Hypothalamus (tissue), 51 donors: ENCODE results near the gene DLGAP5.
A peak's percentile ranks its signal among the peaks of the same experiment; 100 is the strongest.

Experiments used
- DNase-seq, 51 donors: peaks; one replicate each; lab custom pipeline; 2025; lab: John Stamatoyannopoulos, UW

Gene DLGAP5

DNA sequence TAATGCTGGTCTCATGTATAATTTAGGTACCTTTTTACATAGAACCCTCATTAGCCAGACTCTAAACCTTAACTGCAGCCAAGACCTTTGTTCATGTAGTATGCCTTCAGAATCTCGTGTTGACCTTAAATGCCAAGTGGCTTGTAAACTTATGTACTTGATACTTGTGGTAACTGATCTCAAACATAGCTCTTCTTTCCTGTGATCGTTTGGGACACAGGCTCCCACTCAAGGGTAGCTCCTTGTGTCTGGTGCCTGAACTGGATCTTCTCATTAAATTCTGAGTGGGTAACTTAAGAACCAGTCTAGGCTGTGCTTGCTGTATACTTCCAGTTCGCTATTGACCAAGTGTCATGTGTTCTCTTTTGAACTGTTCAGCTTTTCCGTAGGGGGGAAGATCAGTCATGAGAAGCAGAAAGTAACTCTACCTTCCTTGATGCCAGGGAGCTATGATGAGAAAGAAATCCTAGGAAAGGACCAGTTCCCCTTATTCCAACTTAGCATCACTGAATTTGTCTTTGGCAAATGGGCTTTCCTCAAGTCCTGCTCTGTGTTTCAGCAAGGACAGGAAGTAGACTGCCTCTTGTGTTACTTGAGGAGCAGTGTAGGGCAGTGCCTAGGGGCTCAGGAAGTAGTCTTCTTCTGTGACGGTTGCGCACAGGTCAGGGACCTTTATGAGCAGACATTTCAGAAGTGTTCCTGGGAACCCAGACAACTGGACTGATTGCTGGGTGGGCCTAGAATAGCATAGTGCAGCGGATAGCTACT lies 59.8 kb downstream of the DLGAP5 start:
- no peak for DNase-seq

DNA sequence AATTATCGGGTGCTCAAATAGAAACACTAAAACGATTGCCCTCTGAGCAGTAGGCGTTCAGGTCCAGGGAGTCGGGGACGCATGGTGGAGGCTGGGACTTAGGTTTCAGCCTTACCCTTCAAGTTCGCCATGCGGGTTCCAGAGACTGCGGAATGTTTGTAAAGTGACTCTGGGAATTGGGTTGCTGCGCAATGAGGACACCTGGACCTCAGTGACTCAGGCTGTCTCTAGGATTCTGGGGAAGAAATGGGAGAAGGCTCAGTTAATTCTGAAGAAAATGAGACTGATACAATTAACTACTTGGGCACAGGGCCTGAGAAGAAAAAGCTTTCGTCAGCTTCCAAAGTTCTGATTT lies 61.2 kb downstream of the DLGAP5 start:
- no peak for DNase-seq

DNA sequence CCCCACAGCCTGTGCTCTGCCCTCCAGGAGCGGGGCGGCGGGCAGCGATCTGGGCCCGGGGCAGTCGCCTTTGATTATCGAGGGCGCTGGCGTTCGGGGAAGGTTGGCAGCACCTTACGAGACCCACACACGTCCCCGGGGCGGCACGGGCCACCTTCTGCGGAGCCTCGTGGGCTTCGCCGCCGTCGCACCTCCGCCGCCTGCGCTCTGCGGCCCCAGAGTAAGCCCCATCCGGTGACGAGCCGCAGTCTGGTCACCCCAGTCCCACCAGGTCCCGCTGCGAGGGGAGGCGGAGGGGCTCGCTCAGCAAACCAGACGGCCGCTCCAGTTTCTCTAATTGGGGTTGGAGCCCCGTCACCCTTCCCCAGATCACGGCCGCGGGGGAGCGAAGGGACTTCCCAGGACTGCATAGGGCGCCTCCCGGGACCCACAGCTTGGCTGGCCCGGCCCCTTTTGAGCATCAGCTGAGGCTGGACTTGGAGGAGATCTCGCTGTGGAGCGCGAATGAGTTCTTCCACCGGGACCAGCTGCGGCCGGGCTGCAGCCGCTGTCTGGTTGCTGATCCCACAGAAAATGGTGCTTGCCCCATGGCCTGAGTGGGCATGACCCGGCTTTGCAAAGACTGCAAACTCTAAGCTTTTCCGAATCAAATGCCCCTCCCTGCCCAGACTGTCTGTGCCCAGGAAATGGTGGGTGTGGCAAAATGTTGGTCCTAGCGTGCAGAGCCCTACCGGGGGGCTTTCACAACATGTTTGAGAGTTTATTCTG lies 61.8 kb downstream of the DLGAP5 start:
- peak in 17 of 51 donors; percentile 7 to 30 (median 19) for DNase-seq

DNA sequence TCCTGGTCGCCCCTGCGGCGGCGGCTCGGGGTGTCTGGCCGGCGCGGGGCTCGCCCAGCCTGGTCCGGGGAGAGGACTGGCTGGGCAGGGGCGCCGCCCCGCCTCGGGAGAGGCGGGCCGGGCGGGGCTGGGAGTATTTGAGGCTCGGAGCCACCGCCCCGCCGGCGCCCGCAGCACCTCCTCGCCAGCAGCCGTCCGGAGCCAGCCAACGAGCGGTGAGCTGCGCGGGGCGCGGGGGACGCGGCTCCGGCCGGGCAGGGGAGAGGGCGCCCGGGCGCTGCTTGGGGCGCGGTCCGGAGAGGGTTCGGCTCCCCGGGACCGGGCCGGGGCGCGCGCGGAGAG lies 62.3 kb downstream of the DLGAP5 start, which contains the start of gene LGALS3:
Gene LGALS3 (plus strand): TSS at position 167 of the 342 bp plus-strand sequence. CDS start 8,122 bp downstream, outside the sequence.
- peak in 4 of 51 donors; percentile 6 to 25 (median 16) for DNase-seq

DNA sequence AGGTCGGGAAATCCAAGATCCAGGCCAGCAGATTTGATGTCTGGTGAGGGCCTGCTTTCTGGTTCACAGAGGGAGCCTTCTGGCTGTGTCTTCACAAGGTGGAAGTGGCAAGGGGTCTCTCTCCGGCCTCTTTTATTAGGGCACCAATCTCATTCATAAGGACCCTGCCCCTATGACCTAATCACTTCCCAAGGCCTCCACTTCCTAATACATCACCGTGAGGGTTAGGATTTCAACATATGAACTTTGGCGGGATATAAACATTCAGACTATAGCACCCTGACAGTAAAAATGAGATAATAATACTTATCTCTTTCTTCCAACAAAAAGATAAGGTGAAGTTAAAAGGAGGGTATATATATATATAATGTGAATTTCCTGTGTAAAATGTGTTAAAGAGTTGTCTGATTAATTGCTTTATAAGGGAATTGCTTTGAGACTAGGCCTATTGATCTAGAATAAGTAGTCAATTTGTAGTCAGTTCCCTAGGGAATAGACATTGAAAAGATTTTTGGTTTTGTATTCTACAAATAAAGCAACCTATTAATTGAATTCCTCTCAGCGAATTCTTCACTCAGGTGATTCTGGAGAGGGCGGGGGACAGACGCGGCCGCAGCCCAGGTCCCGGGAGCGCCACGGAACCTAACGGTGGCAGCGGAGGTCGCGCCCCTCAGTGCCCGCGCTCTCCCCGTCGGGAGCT lies 62.8 kb downstream of the DLGAP5 start:
- no peak for DNase-seq

DNA sequence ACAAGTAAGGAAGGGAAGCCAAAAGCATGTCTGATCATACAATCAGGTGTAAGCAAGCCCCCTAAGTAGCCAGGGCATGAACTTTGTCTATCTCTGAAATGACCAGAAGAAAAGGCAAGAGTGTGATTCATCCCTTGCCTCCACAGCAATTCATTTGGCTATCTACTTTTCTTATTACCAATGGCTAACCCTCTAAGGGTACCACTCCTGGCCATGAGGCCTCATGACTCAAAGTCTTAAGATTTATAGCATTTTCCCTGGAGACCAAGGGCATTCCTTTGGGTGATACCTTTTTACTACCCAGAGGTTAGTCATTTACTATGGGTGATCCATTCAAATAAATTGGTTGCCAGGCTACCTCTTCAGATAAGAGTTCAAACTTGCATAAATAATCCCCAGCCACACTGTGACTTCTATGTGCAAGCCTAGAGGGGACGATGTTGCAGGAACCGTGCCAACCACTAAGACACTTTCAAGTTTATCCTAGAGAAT lies 63.9 kb downstream of the DLGAP5 start:
- DNase-seq: no peak

DNA sequence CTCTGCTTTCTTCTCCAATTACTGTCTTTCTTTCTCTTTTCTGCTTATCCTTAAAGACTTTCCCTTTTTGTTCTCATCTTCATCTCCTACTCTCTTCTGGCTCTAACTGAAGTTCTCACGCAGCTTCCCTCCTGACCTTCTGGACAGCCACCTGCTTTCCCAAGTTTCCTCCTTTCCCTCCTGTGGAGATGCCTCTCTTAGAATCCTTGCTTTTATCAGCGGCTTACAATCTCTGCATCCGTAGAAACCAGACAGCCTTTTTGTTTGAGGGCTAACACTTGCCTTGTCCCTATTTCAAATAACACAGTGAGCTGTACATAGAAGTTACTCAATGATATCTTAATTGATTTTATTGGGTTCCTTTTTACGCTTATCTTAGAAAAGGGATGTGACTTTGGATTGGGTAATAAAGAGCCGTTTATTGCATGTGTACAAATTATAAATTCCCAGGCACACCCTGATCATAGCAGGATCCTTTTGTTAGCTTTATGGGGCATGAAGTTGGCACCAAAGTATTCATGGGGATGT lies 64.4 kb downstream of the DLGAP5 start:
- no peak for DNase-seq

DNA sequence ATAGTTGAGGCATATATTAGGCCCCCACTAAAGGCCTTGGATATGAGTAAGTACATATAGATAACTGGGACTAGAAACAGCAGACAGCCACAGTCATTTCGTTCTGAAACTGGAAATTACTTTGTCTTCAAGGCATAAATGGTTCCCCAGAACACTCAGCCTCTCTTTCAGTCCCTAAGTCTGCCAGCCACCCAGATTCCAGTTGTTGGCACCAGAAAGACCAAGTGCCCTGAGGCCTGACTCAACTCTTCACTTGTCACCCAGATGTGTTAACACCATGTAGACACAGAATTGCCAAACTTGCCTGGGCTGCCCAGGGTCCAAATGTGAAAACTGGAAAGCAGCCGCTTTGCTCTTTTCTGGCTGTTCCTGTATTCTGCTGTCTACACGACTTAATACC lies 65.4 kb downstream of the DLGAP5 start:
- DNase-seq: no peak

DNA sequence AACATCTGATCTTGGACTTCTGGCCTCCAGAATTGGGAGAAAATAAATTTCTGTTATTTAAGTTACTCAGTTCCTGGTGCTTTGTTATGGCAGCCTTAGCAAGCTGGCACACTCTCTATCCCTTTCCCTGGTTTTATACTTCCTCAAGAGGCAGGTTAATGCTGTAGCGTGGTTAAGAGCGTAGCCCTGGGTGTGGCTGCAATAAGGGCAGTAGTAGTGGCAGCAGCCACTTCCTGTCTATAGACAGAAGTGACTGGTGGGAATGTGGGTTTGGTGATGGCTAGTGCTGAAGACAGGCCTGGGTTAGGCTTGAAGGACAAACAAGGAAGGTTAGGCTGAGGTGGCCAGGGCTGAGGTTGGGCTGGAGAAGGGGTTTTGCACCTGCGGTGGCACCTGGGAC lies 66.0 kb downstream of the DLGAP5 start:
- no peak for DNase-seq

DNA sequence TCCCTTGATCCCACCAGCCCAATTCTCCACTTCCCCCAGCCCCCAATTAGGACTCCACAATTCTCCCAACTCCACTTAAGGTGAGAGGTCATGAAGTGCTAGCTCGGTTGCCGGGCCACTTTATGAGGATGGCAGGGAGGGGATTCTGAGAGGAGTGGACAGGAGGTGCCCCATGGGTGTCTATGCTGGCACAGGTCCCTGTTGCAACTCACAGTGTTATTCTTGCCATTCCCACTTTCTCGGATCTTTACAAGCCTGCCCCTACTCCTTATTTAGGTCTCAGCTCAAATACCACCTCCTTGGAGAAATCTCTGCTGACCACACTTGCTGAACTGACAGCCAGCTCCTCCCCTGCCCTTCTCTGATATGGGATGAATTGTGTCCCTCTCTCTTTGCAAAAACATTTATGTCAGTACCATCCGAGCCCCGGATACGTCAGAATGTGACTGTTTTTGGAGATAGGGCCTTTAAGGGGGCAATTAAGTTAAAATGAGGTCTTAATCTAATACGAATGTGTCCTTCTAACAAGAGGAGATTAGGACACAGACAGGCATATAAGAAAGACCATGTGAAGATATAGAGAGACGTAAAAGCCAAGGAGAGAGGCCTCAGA lies 66.5 kb downstream of the DLGAP5 start:
- no peak for DNase-seq

DNA sequence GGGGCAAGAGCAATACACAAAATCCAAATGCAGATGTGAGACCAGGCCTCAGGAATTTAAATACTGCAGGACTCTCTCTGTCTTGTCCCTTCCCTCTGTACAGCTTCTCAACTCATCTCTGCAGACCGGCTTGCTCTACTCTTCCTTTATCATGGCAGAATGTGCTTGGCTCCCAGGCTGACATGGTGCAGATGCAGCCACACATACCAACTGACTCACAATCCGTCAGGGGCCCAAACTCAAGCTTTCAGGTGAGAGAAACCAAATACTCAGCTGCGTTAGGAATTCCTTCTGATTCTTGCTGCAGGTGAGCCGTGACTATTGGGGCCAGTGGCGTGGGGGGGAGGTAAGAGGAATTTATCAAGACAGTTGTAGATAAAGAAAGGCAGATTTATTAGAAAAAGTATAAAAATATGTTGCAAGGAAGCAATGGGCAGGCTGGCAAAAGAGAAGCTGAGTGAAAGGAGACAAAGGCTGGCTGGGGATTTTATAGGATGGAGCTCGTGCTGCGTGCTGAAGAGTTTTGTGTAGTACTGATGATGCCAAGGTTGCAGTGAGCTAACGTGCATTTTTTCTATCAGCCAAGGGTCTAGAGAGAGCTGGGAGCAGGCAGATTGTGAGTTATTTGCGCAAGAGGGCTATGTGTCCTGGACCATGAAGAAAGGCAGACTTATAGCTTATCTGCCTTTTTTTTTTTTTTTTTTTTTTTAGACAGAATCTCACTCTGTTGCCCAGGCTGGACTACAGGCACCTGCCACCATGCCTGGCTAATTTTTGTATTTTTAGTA lies 67.3 kb downstream of the DLGAP5 start:
- no peak for DNase-seq

DNA sequence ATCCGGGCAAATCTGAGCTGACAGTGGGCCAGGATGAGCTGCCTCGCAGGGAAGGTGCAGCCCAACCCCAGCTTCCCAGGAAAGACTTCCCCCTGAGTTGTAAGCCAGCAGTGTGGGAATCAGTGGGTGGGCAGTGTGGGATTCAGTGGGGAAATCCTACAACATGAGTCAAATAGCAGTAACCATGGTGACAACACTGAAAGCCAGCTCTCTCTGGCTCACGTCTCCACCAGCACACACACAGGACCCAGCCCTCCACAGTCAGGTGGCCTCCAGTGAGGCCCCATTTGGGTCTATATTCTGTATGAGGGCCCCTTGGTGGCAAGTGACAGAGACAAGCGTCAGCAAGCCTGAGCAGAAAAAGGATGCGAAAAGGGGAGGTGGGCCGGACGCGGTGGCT lies 68.3 kb downstream of the DLGAP5 start:
- DNase-seq: peak in 2 of 51 donors; percentile 41 to 50

DNA sequence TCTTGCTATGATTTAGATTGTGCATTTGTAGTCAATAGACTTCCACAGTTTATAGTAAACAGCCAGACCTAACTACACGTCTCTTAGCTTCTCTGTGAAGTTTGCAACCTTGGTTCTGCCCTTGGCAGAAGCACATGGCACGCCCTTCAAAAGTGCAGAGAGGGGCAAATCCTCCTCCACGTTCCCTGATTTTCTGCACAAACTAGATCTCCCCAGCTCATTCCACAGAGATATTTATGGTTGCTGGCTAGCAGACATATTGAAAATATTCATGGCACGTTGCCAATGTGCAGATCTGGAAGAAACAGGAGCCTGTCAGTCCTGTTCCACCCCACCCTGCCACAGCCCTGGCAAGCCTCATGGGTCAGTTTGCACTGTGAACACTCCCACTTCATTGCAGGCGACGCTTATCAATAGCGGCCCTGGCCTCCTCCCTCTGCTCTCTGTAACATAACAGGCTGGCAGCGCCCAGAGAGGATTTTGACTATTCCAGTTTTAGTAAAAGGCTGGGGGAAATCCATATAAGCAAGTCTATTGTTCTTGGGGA lies 68.9 kb downstream of the DLGAP5 start:
- no peak for DNase-seq

DNA sequence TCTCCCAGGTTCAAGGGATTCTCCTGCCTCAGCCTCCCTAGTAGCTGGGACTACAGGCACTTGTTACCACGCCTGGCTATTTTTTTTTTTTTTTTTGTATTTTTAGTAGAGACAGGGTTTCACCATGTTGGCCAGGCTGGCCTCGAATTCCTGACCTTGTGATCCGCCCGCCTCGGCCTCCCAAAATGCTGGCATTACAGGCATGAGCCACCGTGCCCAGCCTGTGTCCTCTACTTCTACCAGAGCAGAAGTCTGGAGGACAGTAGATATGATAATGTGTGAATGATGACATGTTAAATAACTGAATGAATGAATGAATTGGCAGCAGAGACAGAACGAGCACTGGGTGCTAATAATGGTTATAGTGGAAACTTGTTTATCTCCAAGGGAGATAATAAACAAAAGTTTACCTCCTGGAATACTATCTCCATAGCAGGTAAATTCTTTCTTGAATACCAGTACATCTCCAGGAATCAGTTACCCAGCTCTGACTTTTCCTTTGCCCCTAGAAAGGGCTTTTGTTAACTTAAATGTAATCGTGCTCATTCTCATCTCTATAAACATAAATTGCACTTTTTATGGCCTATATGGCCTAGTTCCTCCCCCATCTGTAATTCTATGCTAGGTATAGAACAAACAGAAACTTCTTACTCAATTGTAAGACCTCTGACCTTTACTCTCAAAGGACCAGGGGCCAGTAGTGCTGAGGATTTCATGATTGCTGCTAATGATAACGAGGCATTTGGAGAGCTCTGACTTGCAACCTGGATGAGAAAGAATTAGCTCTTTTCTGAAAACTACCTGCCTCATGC lies 69.6 kb downstream of the DLGAP5 start:
- DNase-seq: no peak

DNA sequence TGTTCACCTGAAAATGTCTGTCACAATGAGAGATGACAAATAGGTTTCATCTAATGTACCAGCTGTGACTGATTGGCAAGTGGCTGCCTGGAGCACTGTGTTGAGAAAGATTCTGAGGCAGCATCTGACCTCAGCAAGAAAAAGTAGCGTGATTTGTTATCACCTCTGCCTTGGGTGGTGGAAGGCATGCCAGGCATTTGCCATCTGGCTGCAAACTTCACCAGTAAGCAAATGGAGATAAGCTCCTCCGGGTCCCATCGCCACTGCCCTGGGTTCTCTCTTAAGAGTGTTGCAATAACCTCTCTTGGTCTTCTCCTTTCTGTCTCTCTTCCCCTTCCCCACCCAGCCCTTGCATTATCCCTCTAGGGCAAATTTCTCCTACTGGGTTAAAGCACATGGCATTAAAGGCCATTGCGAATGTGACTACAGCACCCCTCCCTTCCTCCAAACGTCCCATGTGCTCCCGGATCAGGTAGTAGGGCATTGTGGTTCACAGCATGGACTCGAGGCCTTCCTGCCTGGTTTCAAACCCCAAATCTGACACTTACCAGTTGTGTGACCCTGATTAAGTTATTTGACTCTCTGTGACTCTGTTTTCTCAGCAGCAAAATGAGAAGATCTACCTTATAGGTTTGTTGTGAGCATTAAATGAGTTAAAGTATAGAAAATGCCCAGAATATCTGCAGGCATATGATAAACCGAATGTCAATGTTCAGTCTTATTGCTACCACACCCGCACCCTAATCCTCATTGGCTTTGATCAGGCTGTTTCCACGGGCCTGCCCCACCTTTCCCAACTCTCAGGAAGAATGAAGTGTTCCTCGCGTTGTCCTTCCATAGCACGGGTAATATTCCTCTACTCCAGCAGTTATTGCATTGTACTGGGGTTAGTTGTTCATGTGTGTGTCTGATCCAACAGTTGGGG lies 70.6 kb downstream of the DLGAP5 start:
- no peak for DNase-seq

DNA sequence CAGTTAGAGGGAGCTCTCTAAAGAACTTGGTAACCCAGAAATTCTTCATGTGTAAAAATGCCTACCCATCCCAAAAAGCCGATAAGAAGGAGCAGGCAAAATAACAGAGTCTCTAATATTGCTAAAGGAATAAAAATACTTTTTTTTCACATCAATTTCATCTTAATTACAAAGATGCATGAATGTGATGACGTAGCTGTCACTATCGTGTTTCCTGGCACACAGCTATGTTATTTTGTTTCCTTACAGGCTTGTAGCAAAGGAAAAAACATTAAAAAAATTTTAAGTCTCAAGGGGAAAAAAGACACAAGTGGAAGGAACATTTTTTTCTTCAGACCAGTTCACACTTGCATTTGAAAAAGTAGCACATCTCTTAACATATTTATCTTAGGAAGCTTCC lies 72.6 kb downstream of the DLGAP5 start:
- no peak for DNase-seq

DNA sequence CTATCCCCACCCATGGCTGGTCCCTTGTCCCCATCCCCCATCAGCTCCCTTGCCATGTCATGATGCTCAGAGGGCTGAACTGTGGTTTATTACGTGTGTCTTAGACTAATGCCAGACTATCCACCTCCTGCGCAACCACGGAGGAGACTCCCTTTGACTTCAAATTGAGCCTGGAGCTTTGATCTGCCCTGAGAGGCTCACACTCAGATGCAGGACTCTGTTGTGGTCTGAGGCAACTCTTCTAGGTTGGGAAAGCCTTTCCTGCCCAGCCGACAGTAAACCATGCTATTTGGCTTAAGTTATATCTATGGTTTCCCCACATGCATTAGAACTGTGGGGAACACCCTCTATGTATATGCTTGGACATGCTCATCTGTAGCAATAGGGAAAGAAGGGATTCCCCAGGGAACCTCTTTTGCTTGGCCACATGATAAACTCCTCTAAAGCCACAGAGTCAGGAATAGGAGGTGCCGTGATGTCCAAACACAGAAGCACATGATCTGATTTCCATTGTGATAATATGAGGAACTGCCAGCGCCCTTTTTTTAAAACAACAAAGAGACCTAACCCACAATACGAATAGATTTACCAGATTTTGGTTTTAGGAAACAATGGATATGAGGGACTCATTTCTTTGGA lies 73.5 kb downstream of the DLGAP5 start:
- no peak for DNase-seq
